ENCODE measurements around the gene YAE1.

DNA sequence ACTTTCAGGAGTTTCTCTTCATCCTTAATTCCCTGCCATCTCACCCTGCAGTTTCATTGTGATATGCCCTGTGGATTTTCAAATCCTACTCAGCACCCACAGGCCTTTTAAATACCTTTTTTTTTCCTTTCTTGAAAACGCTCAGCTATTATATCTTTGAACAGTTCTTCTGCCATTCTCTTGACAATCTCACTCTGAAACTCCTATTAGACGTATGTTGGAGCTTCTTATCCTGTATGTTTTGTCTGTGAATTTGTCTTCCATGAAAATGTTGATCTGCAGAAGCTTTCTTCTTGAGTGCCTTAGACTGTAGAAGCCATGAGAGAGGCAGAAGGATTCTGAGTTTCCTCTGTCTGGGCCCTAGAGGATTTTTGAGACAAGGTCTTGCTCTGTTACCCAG is 18.9 kb upstream of the YAE1 start:
- TF ChIP-seq, protein P1, sequence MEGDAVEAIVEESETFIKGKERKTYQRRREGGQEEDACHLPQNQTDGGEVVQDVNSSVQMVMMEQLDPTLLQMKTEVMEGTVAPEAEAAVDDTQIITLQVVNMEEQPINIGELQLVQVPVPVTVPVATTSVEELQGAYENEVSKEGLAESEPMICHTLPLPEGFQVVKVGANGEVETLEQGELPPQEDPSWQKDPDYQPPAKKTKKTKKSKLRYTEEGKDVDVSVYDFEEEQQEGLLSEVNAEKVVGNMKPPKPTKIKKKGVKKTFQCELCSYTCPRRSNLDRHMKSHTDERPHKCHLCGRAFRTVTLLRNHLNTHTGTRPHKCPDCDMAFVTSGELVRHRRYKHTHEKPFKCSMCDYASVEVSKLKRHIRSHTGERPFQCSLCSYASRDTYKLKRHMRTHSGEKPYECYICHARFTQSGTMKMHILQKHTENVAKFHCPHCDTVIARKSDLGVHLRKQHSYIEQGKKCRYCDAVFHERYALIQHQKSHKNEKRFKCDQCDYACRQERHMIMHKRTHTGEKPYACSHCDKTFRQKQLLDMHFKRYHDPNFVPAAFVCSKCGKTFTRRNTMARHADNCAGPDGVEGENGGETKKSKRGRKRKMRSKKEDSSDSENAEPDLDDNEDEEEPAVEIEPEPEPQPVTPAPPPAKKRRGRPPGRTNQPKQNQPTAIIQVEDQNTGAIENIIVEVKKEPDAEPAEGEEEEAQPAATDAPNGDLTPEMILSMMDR (IDR thresholded peaks at IDR 0.05), result no peak
- no peak for TF ChIP-seq EZH2phosphoT487 (IDR thresholded peaks at IDR 0.05)
